Osteocyte (in vitro differentiated cells): ENCODE results near the gene CENPC. TPM values are rescaled to one million over a fixed set of nuclear protein-coding genes. Genes with fewer than 3 reads are reported as not detected.

Experiments
- DNase-seq: peaks from one replicate; pipeline ENCODE4 v3.0.0; 2021; ENCODE audit warnings: mixed read lengths; ENCODE audit not compliant: unreplicated experiment; ENCODE audit errors: extremely low spot score
- H3K27ac Mint-ChIP-seq: one replicate; pipeline ENCODE4 v1.8.0; 2021; ENCODE audit warnings: mild to moderate bottlenecking, mixed read lengths; ENCODE audit not compliant: unreplicated experiment
- H3K27me3 Mint-ChIP-seq: one replicate; pipeline ENCODE4 v1.8.0; 2021; ENCODE audit warnings: mixed read lengths; ENCODE audit not compliant: unreplicated experiment
- H3K36me3 Mint-ChIP-seq: one replicate; pipeline ENCODE4 v1.8.0; 2021; ENCODE audit warnings: mixed read lengths; ENCODE audit not compliant: unreplicated experiment
- H3K4me1 Mint-ChIP-seq: one replicate; pipeline ENCODE4 v1.8.0; 2021; ENCODE audit warnings: mixed read lengths; ENCODE audit not compliant: unreplicated experiment
- H3K4me3 Mint-ChIP-seq: one replicate; pipeline ENCODE4 v1.8.0; 2021; ENCODE audit warnings: mild to moderate bottlenecking, moderate library complexity, mixed read lengths; ENCODE audit not compliant: unreplicated experiment
- H3K9me3 Mint-ChIP-seq: one replicate; pipeline ENCODE4 v1.8.0; 2021; ENCODE audit warnings: mixed read lengths; ENCODE audit not compliant: unreplicated experiment
- total RNA-seq: library from RNA; stranded (reverse); gene quantifications from 2 replicates; pipeline ENCODE4 v1.2.1, GENCODE V29; 2021
- TF ChIP-seq, protein P1 (sequence below): fragments of 200-600 bp; sonication (generic); IDR thresholded peaks from 2 replicates; pipeline ENCODE4 v1.5.0; 2021; ENCODE audit warnings: antibody characterized with exemption, mild to moderate bottlenecking, moderate library complexity

Gene CENPC
- total RNA-seq, 1 donor from 2014 or later: 15.8 TPM

GRCh38 chr4:67466751-67467150 lies 78.6 kb downstream of the CENPC start:
- no peak overlapping the region for H3K27ac Mint-ChIP-seq
- no peak for DNase-seq
- no peak overlapping the region for H3K4me3 Mint-ChIP-seq
- TF ChIP-seq, protein P1, sequence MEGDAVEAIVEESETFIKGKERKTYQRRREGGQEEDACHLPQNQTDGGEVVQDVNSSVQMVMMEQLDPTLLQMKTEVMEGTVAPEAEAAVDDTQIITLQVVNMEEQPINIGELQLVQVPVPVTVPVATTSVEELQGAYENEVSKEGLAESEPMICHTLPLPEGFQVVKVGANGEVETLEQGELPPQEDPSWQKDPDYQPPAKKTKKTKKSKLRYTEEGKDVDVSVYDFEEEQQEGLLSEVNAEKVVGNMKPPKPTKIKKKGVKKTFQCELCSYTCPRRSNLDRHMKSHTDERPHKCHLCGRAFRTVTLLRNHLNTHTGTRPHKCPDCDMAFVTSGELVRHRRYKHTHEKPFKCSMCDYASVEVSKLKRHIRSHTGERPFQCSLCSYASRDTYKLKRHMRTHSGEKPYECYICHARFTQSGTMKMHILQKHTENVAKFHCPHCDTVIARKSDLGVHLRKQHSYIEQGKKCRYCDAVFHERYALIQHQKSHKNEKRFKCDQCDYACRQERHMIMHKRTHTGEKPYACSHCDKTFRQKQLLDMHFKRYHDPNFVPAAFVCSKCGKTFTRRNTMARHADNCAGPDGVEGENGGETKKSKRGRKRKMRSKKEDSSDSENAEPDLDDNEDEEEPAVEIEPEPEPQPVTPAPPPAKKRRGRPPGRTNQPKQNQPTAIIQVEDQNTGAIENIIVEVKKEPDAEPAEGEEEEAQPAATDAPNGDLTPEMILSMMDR: no peak
- no peaks in the 10 kb centered on the region for H3K27me3 Mint-ChIP-seq
- peaks cover 16% of the 10 kb centered on the region for H3K9me3 Mint-ChIP-seq
- peaks cover 36% of the 10 kb centered on the region for H3K36me3 Mint-ChIP-seq
- no peaks in the 10 kb centered on the region for H3K4me1 Mint-ChIP-seq

GRCh38 chr4:67465763-67466052 lies 79.6 kb downstream of the CENPC start:
- no peak for DNase-seq
- H3K27me3 Mint-ChIP-seq: no peaks in the 10 kb centered on the region
- peaks cover 13% of the 10 kb centered on the region for H3K9me3 Mint-ChIP-seq
- no peak overlapping the region for H3K4me3 Mint-ChIP-seq
- H3K4me1 Mint-ChIP-seq: no peaks in the 10 kb centered on the region
- no peak overlapping the region for H3K27ac Mint-ChIP-seq
- TF ChIP-seq, protein P1: no peak
- peaks cover 31% of the 10 kb centered on the region for H3K36me3 Mint-ChIP-seq

- Mint-ChIP-seq H3K27me3 (no peaks in the 10 kb centered on the region), H3K4me3 (no peak overlapping the region), H3K4me1 (no peaks in the 10 kb centered on the region), H3K9me3 (peaks cover 10% of the 10 kb centered on the region), H3K36me3 (peaks cover 31% of the 10 kb centered on the region), H3K27ac (no peak overlapping the region)
- DNase-seq: no peak
- TF ChIP-seq, protein P1: no peak
These were observed 80.1 kb downstream of the CENPC start for GRCh38 chr4:67465032-67465762.

DNA sequence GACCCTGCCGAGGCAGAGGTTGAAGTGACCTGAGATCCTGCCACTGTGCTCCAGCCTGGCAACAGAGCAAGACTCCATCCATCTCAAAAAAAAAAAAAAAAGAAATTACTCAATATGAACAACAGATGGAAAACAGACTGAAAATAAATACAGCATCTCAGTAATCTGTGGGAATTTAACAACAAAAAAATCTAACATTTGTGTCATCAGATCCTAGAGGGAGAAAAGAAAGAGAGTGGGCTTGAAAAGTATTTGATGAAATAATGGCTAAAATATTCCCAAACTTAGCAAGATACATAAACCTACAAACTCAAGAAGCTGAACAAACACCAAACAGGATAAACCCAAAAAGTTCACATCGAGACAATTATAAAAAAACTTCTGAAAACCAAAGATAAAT lies 84.7 kb downstream of the CENPC start:
- Mint-ChIP-seq H3K27me3 (no peaks in the 10 kb centered on the region), H3K36me3 (peaks cover 23% of the 10 kb centered on the region), H3K4me1 (peaks cover 5% of the 10 kb centered on the region), H3K9me3 (peaks cover 19% of the 10 kb centered on the region), H3K4me3 (no peak overlapping the region), H3K27ac (no peak overlapping the region)
- DNase-seq: no peak
- TF ChIP-seq, protein P1: no peak

GRCh38 chr4:67459164-67459563 lies 86.1 kb downstream of the CENPC start:
- H3K27me3 Mint-ChIP-seq: no peaks in the 10 kb centered on the region
- peaks cover 19% of the 10 kb centered on the region for H3K9me3 Mint-ChIP-seq
- H3K4me1 Mint-ChIP-seq: peaks cover 5% of the 10 kb centered on the region
- TF ChIP-seq, protein P1: no peak
- peak overlapping the region; percentile 28 for H3K27ac Mint-ChIP-seq
- no peak overlapping the region for H3K4me3 Mint-ChIP-seq
- no peak for DNase-seq
- peaks cover 27% of the 10 kb centered on the region for H3K36me3 Mint-ChIP-seq
